Stimulated activated CD8-positive, alpha-beta memory T cell treated with anti-CD3 and anti-CD28 coated beads, Interleukin-15, amount 100 ng/mL, for 24 hours (primary cell): ENCODE data around the gene FCRL6.

Source experiments
- DNase-seq: peaks from one replicate; pipeline ENCODE4 v3.0.0-alpha.2; 2020; ENCODE audit warnings: low read depth

Gene FCRL6

DNA sequence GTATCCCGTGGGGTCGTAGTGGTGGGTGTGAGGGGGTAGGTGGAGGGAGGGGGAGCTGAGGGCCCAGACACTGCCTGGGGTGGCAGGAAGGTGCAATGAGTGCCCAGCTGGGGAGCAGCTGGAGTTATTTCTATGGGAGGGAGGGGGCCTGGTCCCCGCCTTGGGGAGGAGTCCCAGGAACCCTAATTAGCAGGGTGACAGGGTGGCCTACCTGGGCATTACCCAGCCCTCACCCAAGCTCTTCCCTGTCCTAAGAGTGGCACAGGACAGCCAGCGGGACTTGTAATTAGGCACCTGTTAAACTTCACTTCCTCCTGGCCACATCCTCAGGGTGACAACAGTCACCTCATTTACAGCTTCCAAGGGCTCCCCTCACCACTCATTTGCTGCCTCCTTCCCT, 60.4 kb downstream of the FCRL6 start, which contains the start of gene VSIG8:
VSIG8 (minus strand) TSS at position 101 of the 400 bp plus-strand sequence. CDS start 136 bp downstream, outside the sequence.
- DNase-seq = no peak

DNA sequence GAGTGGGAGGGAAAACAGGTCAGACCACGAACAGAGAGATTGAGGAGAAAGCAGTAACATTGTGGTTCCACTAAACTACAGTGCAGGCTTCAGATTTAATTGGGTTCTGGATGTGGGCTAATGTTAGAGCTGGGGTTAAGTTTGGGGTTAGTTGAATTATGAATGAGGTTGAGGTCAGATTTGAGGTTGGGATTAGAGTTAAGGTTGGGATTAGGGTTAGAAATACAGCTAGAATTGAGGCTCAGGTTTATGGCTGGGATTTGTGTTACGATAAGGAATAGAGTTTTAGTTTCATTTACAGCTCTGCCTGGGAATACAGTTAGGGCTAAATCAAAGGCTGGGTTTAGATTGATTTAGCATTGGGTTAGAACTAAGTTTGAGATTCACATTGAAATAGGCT, 62.1 kb downstream of the FCRL6 start:
- no peak for DNase-seq
